Vagina (tissue), 2 donors: ENCODE measurements around the gene PHF23. TPM values are rescaled to one million over a fixed set of nuclear protein-coding genes. Genes with fewer than 3 reads are reported as not detected.
A peak's percentile ranks its signal among the peaks of the same experiment; 100 is the strongest.

Experiments
- DNase-seq, 2 donors: peaks; one replicate each; pipeline ENCODE4 v3.0.0-alpha.2; 2017; ENCODE audit errors: extremely low spot score in 2 of 2
- H3K27ac ChIP-seq: fragments of 200-600 bp; sonication (generic); one replicate; pipeline ENCODE4 v1.5.1; 2019
- H3K27me3 ChIP-seq: fragments of 200-600 bp; sonication (generic); one replicate; pipeline ENCODE4 v1.5.1; 2019
- H3K36me3 ChIP-seq, 2 donors: fragments of 200-600 bp; sonication (generic); one replicate each; pipeline ENCODE4 v1.5.1; 2017 to 2019
- H3K4me1 ChIP-seq: fragments of 200-600 bp; sonication (generic); one replicate; pipeline ENCODE4 v1.5.1; 2019
- H3K4me3 ChIP-seq, 2 donors: fragments of 200-600 bp; sonication (generic); 1 replicate in 1 of 2; 2 replicates in 1 of 2; pipeline ENCODE4 v1.5.1; 2016 to 2019
- H3K9me3 ChIP-seq: fragments of 200-600 bp; sonication (generic); one replicate; pipeline ENCODE4 v1.5.1; 2019
- POLR2A ChIP-seq, 2 donors: fragments of 450-650 bp; IDR thresholded peaks; one replicate each; pipeline ENCODE4 v1.6.1; 2017; ENCODE audit warnings: antibody characterized with exemption in 2 of 2, mild to moderate bottlenecking in 2 of 2, moderate library complexity in 2 of 2
- POLR2AphosphoS5 ChIP-seq, 2 donors: sonication (generic); formaldehyde crosslinking; IDR thresholded peaks; one replicate each; pipeline ENCODE4 v1.9.0; 2017; ENCODE audit warnings: antibody characterized with exemption in 2 of 2, mild to moderate bottlenecking in 2 of 2, low read depth in 1 of 2; ENCODE audit not compliant: insufficient read depth in 1 of 2
- intact Hi-C: fragments of 100-400 bp; cut with DNase I; formaldehyde crosslinking; loops from one replicate; pipeline ENCODE4 v1.15.1; 2023
- total RNA-seq: library from RNA; depleted of rRNA; stranded (reverse); fragments of >200 nt; gene quantifications from one replicate; pipeline ENCODE4 v1.2.3, GENCODE V29; 2016
- TF ChIP-seq, protein P1 (sequence below), 3 experiments: fragments of 450-650 bp in 2 of 3; fragments of 200-600 bp in 1 of 3; sonication (generic) in 1 of 3; IDR thresholded peaks; one replicate each; pipeline ENCODE4 v1.5.1; 2017 to 2019; ENCODE audit warnings: antibody characterized with exemption in 3 of 3, mild to moderate bottlenecking in 2 of 3, moderate library complexity in 2 of 3

PHF23 gene
- total RNA-seq, 1 donor from 2014 or later, result 24.8 TPM

DNA sequence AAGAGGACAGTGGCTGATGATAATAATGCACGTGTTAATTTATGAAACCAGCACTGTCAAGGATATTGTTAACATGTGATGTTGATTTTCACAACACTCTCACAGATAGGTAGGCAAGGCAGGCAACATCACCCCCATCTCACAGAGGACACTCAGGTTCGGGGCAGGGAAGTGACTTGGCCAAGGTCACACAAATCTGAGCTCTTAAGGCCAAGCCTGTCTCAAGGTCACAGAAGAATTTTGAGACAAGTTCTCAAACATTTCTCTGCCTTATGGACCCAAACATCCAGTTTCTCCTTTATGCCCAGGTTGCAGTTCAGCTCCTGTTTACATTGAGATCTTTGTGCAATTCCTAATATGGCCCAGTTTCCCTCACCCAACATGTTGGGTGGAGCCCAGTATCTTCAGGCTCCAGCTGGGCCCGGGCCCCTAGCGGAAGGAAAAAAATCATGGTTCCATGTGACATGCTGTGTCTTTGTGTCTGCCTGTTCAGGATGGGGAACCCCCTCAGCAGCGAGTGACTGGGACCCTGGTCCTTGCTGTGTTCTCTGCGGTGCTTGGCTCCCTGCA lies 43.6 kb upstream of the PHF23 start:
- peak overlapping the region; percentile 43 for H3K4me3 ChIP-seq
- TF ChIP-seq, protein P1, sequence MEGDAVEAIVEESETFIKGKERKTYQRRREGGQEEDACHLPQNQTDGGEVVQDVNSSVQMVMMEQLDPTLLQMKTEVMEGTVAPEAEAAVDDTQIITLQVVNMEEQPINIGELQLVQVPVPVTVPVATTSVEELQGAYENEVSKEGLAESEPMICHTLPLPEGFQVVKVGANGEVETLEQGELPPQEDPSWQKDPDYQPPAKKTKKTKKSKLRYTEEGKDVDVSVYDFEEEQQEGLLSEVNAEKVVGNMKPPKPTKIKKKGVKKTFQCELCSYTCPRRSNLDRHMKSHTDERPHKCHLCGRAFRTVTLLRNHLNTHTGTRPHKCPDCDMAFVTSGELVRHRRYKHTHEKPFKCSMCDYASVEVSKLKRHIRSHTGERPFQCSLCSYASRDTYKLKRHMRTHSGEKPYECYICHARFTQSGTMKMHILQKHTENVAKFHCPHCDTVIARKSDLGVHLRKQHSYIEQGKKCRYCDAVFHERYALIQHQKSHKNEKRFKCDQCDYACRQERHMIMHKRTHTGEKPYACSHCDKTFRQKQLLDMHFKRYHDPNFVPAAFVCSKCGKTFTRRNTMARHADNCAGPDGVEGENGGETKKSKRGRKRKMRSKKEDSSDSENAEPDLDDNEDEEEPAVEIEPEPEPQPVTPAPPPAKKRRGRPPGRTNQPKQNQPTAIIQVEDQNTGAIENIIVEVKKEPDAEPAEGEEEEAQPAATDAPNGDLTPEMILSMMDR (IDR thresholded peaks at IDR 0.05), result no peak
- no peak for TF ChIP-seq POLR2AphosphoS5 (IDR thresholded peaks at IDR 0.05; ENCODE audit: insufficient read depth in 1 of 2, low read depth in 1 of 2)
- no peaks in the 10 kb centered on the region for H3K27me3 ChIP-seq
- no peak for DNase-seq
- intact Hi-C loops, result no loop called here
- peak overlapping the region; percentile 52 for H3K27ac ChIP-seq
- peaks cover 24% of the 10 kb centered on the region for H3K4me1 ChIP-seq
- no peaks in the 10 kb centered on the region for H3K36me3 ChIP-seq
- H3K9me3 ChIP-seq, result no peaks in the 10 kb centered on the region

DNA sequence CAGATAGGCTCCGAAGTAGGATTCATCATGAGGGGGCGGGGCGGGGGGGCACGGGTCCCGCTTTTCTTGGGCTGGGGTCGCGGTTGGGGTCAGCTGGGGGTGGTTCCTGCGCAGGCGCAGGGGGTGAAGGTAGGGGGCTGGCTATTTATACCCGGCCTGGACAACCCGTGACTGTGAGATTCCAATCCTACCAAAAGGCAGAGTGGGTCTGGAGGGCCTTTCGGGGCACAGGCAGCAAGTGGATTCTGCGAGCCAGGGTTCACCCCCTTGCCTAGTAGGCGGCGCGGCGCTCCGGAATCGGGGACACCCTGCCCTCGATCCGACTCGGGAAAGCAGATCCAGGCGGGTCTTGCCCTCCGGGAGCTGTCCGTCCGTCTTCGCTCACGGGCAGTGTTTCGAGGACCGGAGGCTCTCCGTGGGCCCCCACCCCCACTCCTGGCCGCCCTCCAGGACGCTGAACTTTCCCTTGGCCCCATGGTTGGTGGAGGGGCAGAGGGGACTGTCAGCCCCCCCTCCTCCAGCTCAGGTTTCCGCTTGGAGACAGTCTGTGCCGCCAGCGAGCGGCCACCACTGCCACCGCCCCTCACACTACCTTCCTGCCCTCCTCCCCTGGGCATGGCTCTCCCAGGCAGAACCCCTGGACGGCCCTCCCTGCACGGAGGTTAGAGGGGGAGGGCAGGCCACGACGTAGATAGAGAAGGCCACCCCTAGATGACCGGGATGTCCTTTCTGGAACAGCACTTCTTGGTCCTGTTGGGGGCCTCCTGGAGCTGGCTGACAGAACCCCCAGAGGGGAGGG lies 42.9 kb upstream of the PHF23 start:
- Histone ChIP-seq H3K36me3 (no peaks in the 10 kb centered on the region), H3K9me3 (no peaks in the 10 kb centered on the region), H3K27ac (peak overlapping the region; percentile 52), H3K27me3 (no peaks in the 10 kb centered on the region), H3K4me1 (peaks cover 24% of the 10 kb centered on the region), H3K4me3 (peak overlapping the region; percentile 43)
- peak in 1 of 2 donors; percentile 23 for TF ChIP-seq POLR2AphosphoS5 (IDR thresholded peaks at IDR 0.05; ENCODE audit: insufficient read depth in 1 of 2, low read depth in 1 of 2)
- TF ChIP-seq, protein P1 (IDR thresholded peaks at IDR 0.05), result no peak
- no peak for DNase-seq
- intact Hi-C loops, result loop anchor here (2.0 kb wide), 1 partner anchor 15 kb away; no protein-coding TSS in a partner anchor

DNA sequence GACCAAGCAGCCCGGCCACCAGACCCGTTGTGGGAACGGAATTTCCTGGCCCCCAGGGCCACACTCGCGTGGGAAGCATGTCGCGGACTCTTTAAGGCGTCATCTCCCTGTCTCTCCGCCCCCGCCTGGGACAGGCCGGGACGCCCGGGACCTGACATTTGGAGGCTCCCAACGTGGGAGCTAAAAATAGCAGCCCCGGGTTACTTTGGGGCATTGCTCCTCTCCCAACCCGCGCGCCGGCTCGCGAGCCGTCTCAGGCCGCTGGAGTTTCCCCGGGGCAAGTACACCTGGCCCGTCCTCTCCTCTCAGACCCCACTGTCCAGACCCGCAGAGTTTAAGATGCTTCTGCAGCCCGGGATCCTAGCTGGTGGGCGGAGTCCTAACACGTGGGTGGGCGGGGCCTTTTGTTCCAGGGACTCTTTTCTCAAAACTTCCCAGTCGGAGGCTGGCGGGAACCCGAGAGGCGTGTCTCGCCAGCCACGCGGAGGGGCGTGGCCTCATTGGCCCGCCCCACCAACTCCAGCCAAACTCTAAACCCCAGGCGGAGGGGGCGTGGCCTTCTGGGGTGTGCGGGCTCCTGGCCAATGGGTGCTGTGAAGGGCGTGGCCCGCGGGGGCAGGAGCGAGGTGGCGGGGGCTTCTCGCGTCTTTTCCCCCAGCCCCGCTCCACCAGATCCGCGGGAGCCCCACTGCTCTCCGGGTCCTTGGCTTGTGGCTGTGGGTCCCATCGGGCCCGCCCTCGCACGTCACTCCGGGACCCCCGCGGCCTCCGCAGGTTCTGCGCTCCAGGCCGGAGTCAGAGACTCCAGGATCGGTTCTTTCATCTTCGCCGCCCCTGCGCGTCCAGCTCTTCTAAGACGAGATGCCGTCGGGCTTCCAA lies 42.1 kb upstream of the PHF23 start, which contains the start of gene SLC2A4:
Gene SLC2A4, plus strand, starts transcription at position 645 of the 879 bp plus-strand sequence. Its CDS starts 217 bp downstream, at position 862.
- Histone ChIP-seq H3K27ac (peak within 1 kb of the TSS; percentile 77), H3K4me3 (peak within 1 kb of the TSS; percentile 43), H3K4me1 (peaks cover 24% of the 10 kb centered on the region), H3K9me3 (no peaks in the 10 kb centered on the region), H3K36me3 (no peaks in the 10 kb centered on the region), H3K27me3 (no peaks in the 10 kb centered on the region)
- no peak for DNase-seq
- TF ChIP-seq POLR2AphosphoS5 (IDR thresholded peaks at IDR 0.05; ENCODE audit: insufficient read depth in 1 of 2, low read depth in 1 of 2), result peak; percentile 63 to 76
- TF ChIP-seq, protein P1 (IDR thresholded peaks at IDR 0.05), result no peak
- intact Hi-C loops, result loop anchor here (2.0 kb wide), 1 partner anchor 15 kb away; no protein-coding TSS in a partner anchor

DNA sequence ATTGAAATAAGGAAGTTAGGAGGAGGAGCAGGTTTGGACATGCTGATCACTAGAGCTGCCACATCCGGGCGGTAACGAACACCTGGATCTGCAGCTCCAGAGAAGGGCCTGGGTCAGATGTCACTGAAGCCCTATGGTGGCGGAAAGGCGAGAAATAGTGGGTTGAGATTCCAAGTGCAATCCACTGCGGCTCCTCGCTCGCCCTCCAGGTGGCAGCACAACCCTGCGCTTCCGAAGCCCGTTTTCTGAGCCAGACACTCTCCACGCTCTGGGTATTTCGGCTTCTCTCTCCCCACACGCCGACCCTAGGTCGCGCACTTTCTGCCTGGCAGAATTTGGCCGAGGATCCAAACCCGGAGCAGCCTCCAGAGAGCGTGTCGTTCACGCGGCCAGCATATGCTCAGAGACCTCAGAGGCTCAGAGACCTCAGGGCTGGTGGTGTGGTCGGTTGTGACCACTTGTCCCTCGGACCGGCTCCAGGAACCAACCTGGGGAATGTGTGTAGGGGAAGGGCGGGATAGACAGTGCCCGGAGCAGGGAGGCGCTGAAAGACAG lies 41.3 kb upstream of the PHF23 start:
- Histone ChIP-seq H3K27me3 (no peaks in the 10 kb centered on the region), H3K27ac (peak overlapping the region; percentile 77), H3K4me1 (peaks cover 24% of the 10 kb centered on the region), H3K9me3 (no peaks in the 10 kb centered on the region), H3K36me3 (no peaks in the 10 kb centered on the region), H3K4me3 (peak overlapping the region; percentile 43)
- TF ChIP-seq, protein P1 (IDR thresholded peaks at IDR 0.05), result peak; percentile 83 to 92 (median 90)
- TF ChIP-seq POLR2AphosphoS5 (IDR thresholded peaks at IDR 0.05; ENCODE audit: insufficient read depth in 1 of 2, low read depth in 1 of 2) (peak in 1 of 2 donors; percentile 51), POLR2A (IDR thresholded peaks at IDR 0.05) (no peak)
- DNase-seq, result no peak
- intact Hi-C loops, result loop anchor here (2.0 kb wide), 1 partner anchor 16 kb away; no protein-coding TSS in a partner anchor
